H9 (cell line): ENCODE data around the gene STX7. TPM values are rescaled to one million over a fixed set of nuclear protein-coding genes. Genes with fewer than 3 reads are reported as not detected.

ENCODE experiments used
- DNase-seq: peaks from one replicate; pipeline ENCODE4 v3.0.0-alpha.2; 2017
- H2AFZ ChIP-seq: one replicate; pipeline ENCODE4 v1.6.1; 2013; ENCODE audit warnings: mild to moderate bottlenecking, low read length, control low read depth, moderate library complexity
- H2AK5ac ChIP-seq: 2 replicates; pipeline ENCODE4 v1.6.1; 2013; ENCODE audit warnings: low read length, control low read depth, mixed read lengths; ENCODE audit not compliant: insufficient read length
- H2BK120ac ChIP-seq: one replicate; pipeline ENCODE4 v1.6.1; 2013; ENCODE audit warnings: low read depth, mild to moderate bottlenecking, low read length, control low read depth, inconsistent platforms; ENCODE audit not compliant: poor library complexity, severe bottlenecking
- H2BK12ac ChIP-seq: 2 replicates; pipeline ENCODE4 v1.6.1; 2013; ENCODE audit warnings: low read length, control low read depth, mixed read lengths, low read depth; ENCODE audit not compliant: insufficient read length
- H2BK15ac ChIP-seq: 2 replicates; pipeline ENCODE4 v1.6.1; 2013; ENCODE audit warnings: low read depth, low read length, control low read depth
- H2BK20ac ChIP-seq: one replicate; pipeline ENCODE4 v1.6.1; 2013; ENCODE audit warnings: low read depth, mild to moderate bottlenecking, low read length, control low read depth, inconsistent platforms; ENCODE audit not compliant: poor library complexity, severe bottlenecking
- H2BK5ac ChIP-seq: 2 replicates; pipeline ENCODE4 v1.6.1; 2013; ENCODE audit warnings: low read length, control low read depth, mixed read lengths; ENCODE audit not compliant: insufficient read length
- H3K14ac ChIP-seq: 2 replicates; pipeline ENCODE4 v1.6.1; 2013; ENCODE audit warnings: low read length, control low read depth; ENCODE audit not compliant: insufficient read depth
- H3K18ac ChIP-seq: 2 replicates; pipeline ENCODE4 v1.6.1; 2013; ENCODE audit warnings: low read depth, mild to moderate bottlenecking, mixed read lengths, low read length, control low read depth; ENCODE audit not compliant: insufficient read length
- H3K23ac ChIP-seq: 2 replicates; pipeline ENCODE4 v1.6.1; 2013; ENCODE audit warnings: low read length, control low read depth, mixed read lengths, low read depth; ENCODE audit not compliant: insufficient read length
- H3K23me2 ChIP-seq: 2 replicates; pipeline ENCODE4 v1.6.1; 2013; ENCODE audit warnings: low read depth, mild to moderate bottlenecking, mixed read lengths, low read length, control low read depth; ENCODE audit not compliant: insufficient read length, poor library complexity, severe bottlenecking
- H3K27ac ChIP-seq: 2 replicates; pipeline ENCODE4 v1.5.1; 2013; ENCODE audit warnings: low read length, control low read depth, mixed read lengths, low read depth; ENCODE audit not compliant: insufficient read length
- H3K27me3 ChIP-seq: 2 replicates; pipeline ENCODE4 v1.6.1; 2013; ENCODE audit warnings: low read length, control low read depth, inconsistent platforms; ENCODE audit not compliant: insufficient read depth
- H3K4ac ChIP-seq: 2 replicates; pipeline ENCODE4 v1.6.1; 2013; ENCODE audit warnings: low read depth, mild to moderate bottlenecking, control low read depth, inconsistent platforms, low read length, moderate library complexity
- H3K4me1 ChIP-seq: 2 replicates; pipeline ENCODE4 v1.6.1; 2013; ENCODE audit warnings: low read length, control low read depth, inconsistent platforms; ENCODE audit not compliant: insufficient read depth
- H3K4me2 ChIP-seq: 2 replicates; pipeline ENCODE4 v1.6.1; 2013; ENCODE audit warnings: low read length, control low read depth, mixed read lengths; ENCODE audit not compliant: insufficient read length, insufficient read depth
- H3K56ac ChIP-seq: 2 replicates; pipeline ENCODE4 v1.6.1; 2013; ENCODE audit warnings: low read depth, mild to moderate bottlenecking, mixed read lengths, low read length, control low read depth; ENCODE audit not compliant: insufficient read length
- H3K79me1 ChIP-seq: 2 replicates; pipeline ENCODE4 v1.6.1; 2013; ENCODE audit warnings: low read depth, mild to moderate bottlenecking, moderate library complexity, low read length, control low read depth, inconsistent platforms; ENCODE audit not compliant: insufficient read depth, poor library complexity, severe bottlenecking
- H3K79me2 ChIP-seq: 2 replicates; pipeline ENCODE4 v1.6.1; 2013; ENCODE audit warnings: low read length, control low read depth, inconsistent platforms; ENCODE audit not compliant: insufficient read depth
- H3K9ac ChIP-seq: 2 replicates; pipeline ENCODE4 v1.6.1; 2013; ENCODE audit warnings: low read length, control low read depth, mixed read lengths; ENCODE audit not compliant: insufficient read length; ENCODE audit errors: extremely low read depth
- H3K9me3 ChIP-seq: one replicate; pipeline ENCODE4 v1.6.1; 2013; ENCODE audit warnings: low read depth, low read length, inconsistent platforms; ENCODE audit not compliant: control insufficient read depth
- H3T11ph ChIP-seq: one replicate; pipeline ENCODE4 v1.6.1; 2013; ENCODE audit warnings: mild to moderate bottlenecking, low read length, control low read depth, inconsistent platforms
- H4K20me1 ChIP-seq: one replicate; pipeline ENCODE4 v1.6.1; 2013; ENCODE audit not compliant: control insufficient read depth, insufficient read length, insufficient read depth
- H4K5ac ChIP-seq: 2 replicates; pipeline ENCODE4 v1.6.1; 2013; ENCODE audit warnings: low read depth, mild to moderate bottlenecking, mixed read lengths, low read length, control low read depth; ENCODE audit not compliant: insufficient read length
- H4K8ac ChIP-seq: replicated peaks from 2 replicates; pipeline ENCODE4 v1.6.1; 2013; ENCODE audit warnings: low read length, control low read depth, mixed read lengths, low read depth; ENCODE audit not compliant: insufficient read length
- H4K91ac ChIP-seq: 2 replicates; pipeline ENCODE4 v1.6.1; 2013; ENCODE audit warnings: low read depth, mild to moderate bottlenecking, moderate library complexity, mixed read lengths, low read length, control low read depth; ENCODE audit not compliant: insufficient read length
- H3K27ac Mint-ChIP-seq, 3 experiments: 2 replicates in 2 of 3; 3 replicates in 1 of 3; pipeline ENCODE4 v1.8.0; 2020 to 2021; ENCODE audit warnings: mixed read lengths in 3 of 3, mild to moderate bottlenecking in 1 of 3, moderate library complexity in 1 of 3
- H3K27me3 Mint-ChIP-seq: 2 replicates; pipeline ENCODE4 v1.8.0; 2021; ENCODE audit warnings: low read depth, mild to moderate bottlenecking, moderate library complexity, mixed read lengths
- H3K36me3 Mint-ChIP-seq, 3 experiments: 2 replicates in 2 of 3; 3 replicates in 1 of 3; pipeline ENCODE4 v1.8.0; 2020 to 2021; ENCODE audit warnings: low read depth in 3 of 3, mixed read lengths in 3 of 3; ENCODE audit not compliant: insufficient read depth in 1 of 3
- H3K4me1 Mint-ChIP-seq, 2 experiments: 2 replicates each; pipeline ENCODE4 v1.8.0; 2020; ENCODE audit warnings: mixed read lengths in 2 of 2
- H3K4me3 Mint-ChIP-seq, 2 experiments: 2 replicates in 1 of 2; 3 replicates in 1 of 2; pipeline ENCODE4 v1.8.0; 2020 to 2021; ENCODE audit warnings: mild to moderate bottlenecking in 2 of 2, mixed read lengths in 2 of 2, moderate library complexity in 1 of 2
- H3K9me3 Mint-ChIP-seq, 2 experiments: 2 replicates in 1 of 2; 3 replicates in 1 of 2; pipeline ENCODE4 v1.8.0; 2020; ENCODE audit warnings: mild to moderate bottlenecking in 2 of 2, mixed read lengths in 2 of 2, moderate library complexity in 1 of 2
- WGBS: extraction: QIAGEN DNeasy Blood & Tissue Kit; methylation state at CpG from one replicate; pipeline ENCODE4 v1.1.7; 2013; ENCODE audit warnings: missing lambda C conversion rate, low lambda C conversion rate, mixed read lengths; ENCODE audit not compliant: insufficient read length; ENCODE audit errors: extremely low coverage; 5-methylcytosine and 5-hydroxymethylcytosine counted together
- total RNA-seq: library from RNA; stranded (reverse); gene quantifications from 2 replicates; pipeline ENCODE4 v1.2.1, GENCODE V29; 2021
- TF ChIP-seq, protein P1 (sequence below): fragments of 200-600 bp; sonication (generic); conservative IDR thresholded peaks from 3 replicates; pipeline ENCODE4 v1.8.0; 2021; ENCODE audit warnings: antibody characterized with exemption, mild to moderate bottlenecking

STX7 gene
- total RNA-seq, 1 experiment from 2014 or later: 30.0 TPM

DNA sequence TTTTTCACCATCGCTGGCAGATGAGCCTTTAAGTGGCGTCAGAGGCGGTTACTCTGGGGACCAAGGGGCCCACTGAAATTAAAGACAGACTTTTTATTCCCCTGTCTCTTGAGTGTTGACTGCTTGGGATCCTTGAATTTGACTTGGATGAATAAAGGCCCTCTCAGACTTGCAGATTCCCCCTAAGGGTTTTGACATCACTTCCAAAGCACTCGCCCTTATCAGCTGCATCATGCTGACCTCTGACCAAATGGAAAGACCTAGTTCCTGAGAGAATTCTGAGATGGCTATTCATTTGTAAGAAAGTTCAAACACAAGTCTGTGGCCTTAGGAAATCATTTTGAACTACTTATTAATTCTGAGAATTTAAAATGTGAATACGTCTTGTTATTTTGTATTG lies 98.2 kb downstream of the STX7 start:
- no peaks in the 10 kb centered on the region for H3K4me1 ChIP-seq
- H2BK5ac ChIP-seq: no peak overlapping the region
- H3K23ac ChIP-seq: no peak overlapping the region
- no CpG with 5 or more reads among the region's 5 CpGs for WGBS
- no peak overlapping the region for H3K9ac ChIP-seq
- no peak overlapping the region for H2BK20ac ChIP-seq
- H3K56ac ChIP-seq: no peak overlapping the region
- no peak overlapping the region for H2BK120ac ChIP-seq
- H2AK5ac ChIP-seq: no peak overlapping the region
- Mint-ChIP-seq H3K4me3 (no peak overlapping the region), H3K27ac (no peak overlapping the region), H3K27me3 (no peaks in the 10 kb centered on the region; the same call in none of the 2 replicates), H3K36me3 (peaks cover 1 to 12% (median 5%) of the 10 kb centered on the region in 3 experiments; a peak in 3 of 7 replicates), H3K9me3 (peaks cover 12 to 13% of the 10 kb centered on the region in 2 experiments; a peak in 4 of 5 replicates), H3K4me1 (no peaks in the 10 kb centered on the region)
- H2AFZ ChIP-seq: no peak overlapping the region
- H4K20me1 ChIP-seq: no peaks in the 10 kb centered on the region
- H2BK12ac ChIP-seq: no peak overlapping the region
- H3K79me1 ChIP-seq: no peaks in the 10 kb centered on the region
- no peak overlapping the region for H4K8ac ChIP-seq
- H3K14ac ChIP-seq: no peak overlapping the region
- no peak overlapping the region for H4K5ac ChIP-seq
- H3K27ac ChIP-seq: no peak overlapping the region
- H3T11ph ChIP-seq: no peak overlapping the region
- peaks cover 4% of the 10 kb centered on the region for H3K9me3 ChIP-seq
- no peak for DNase-seq
- no peaks in the 10 kb centered on the region for H3K79me2 ChIP-seq
- no peak overlapping the region for H4K91ac ChIP-seq
- no peaks in the 10 kb centered on the region for H3K27me3 ChIP-seq
- H3K4me2 ChIP-seq: no peak overlapping the region
- H3K18ac ChIP-seq: no peak overlapping the region
- TF ChIP-seq, protein P1, sequence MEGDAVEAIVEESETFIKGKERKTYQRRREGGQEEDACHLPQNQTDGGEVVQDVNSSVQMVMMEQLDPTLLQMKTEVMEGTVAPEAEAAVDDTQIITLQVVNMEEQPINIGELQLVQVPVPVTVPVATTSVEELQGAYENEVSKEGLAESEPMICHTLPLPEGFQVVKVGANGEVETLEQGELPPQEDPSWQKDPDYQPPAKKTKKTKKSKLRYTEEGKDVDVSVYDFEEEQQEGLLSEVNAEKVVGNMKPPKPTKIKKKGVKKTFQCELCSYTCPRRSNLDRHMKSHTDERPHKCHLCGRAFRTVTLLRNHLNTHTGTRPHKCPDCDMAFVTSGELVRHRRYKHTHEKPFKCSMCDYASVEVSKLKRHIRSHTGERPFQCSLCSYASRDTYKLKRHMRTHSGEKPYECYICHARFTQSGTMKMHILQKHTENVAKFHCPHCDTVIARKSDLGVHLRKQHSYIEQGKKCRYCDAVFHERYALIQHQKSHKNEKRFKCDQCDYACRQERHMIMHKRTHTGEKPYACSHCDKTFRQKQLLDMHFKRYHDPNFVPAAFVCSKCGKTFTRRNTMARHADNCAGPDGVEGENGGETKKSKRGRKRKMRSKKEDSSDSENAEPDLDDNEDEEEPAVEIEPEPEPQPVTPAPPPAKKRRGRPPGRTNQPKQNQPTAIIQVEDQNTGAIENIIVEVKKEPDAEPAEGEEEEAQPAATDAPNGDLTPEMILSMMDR: no peak
- no peaks in the 10 kb centered on the region for H3K23me2 ChIP-seq
- H3K4ac ChIP-seq: no peak overlapping the region
- H2BK15ac ChIP-seq: no peak overlapping the region
